Stomach (tissue), 4 donors: Measurements from ENCODE around the gene FAM234B.

Experiments
- EP300 ChIP-seq: sonication (generic); formaldehyde crosslinking; IDR thresholded peaks from one replicate; pipeline ENCODE4 v1.6.1; 2017; ENCODE audit warnings: antibody characterized with exemption
- POLR2A ChIP-seq, 4 donors: fragments of 450-650 bp; IDR thresholded peaks; one replicate each; pipeline ENCODE4 v1.6.1; 2016; ENCODE audit warnings: antibody characterized with exemption in 4 of 4, control low read depth in 2 of 4, mild to moderate bottlenecking in 1 of 4, moderate library complexity in 1 of 4
- POLR2AphosphoS5 ChIP-seq, 3 donors: sonication (generic); formaldehyde crosslinking; IDR thresholded peaks; one replicate each; pipeline ENCODE4 v1.6.1; 2016; ENCODE audit warnings: antibody characterized with exemption in 3 of 3
- TF ChIP-seq, protein P1 (sequence below), 7 experiments: fragments of 450-650 bp in 4 of 7; fragments of 200-600 bp in 3 of 7; sonication (generic) in 3 of 7; IDR thresholded peaks; one replicate each; pipeline ENCODE4 v1.5.1; 2016 to 2019; ENCODE audit warnings: antibody characterized with exemption in 7 of 7, control low read depth in 2 of 7, mild to moderate bottlenecking in 1 of 7

DNA sequence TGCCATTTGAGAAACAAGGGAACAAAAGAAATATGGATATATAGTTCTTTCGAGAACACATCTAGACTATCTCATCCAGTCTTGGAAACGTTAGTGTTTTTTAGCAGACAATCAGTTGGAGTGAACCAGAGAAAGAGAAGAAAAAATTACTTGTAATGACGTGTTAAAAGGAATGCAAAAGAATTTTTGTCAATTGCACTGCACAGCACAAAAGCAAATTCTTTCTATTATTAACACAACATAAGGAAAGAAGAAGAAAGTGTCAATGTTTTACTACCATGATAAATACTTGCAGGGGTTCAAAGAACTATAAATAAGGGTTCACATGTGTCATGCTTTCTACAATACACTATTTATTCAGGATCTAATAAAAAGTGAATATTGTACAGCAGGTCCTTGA is 86.8 kb downstream of the FAM234B start:
- TF ChIP-seq, protein P1, sequence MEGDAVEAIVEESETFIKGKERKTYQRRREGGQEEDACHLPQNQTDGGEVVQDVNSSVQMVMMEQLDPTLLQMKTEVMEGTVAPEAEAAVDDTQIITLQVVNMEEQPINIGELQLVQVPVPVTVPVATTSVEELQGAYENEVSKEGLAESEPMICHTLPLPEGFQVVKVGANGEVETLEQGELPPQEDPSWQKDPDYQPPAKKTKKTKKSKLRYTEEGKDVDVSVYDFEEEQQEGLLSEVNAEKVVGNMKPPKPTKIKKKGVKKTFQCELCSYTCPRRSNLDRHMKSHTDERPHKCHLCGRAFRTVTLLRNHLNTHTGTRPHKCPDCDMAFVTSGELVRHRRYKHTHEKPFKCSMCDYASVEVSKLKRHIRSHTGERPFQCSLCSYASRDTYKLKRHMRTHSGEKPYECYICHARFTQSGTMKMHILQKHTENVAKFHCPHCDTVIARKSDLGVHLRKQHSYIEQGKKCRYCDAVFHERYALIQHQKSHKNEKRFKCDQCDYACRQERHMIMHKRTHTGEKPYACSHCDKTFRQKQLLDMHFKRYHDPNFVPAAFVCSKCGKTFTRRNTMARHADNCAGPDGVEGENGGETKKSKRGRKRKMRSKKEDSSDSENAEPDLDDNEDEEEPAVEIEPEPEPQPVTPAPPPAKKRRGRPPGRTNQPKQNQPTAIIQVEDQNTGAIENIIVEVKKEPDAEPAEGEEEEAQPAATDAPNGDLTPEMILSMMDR (IDR thresholded peaks at IDR 0.05): no peak
- no peak for TF ChIP-seq EP300
- TF ChIP-seq POLR2AphosphoS5 (IDR thresholded peaks at IDR 0.05): no peak
- TF ChIP-seq POLR2A (IDR thresholded peaks at IDR 0.05): no peak
